GM23338 (cell line): ENCODE results near the gene RFXAP. TPM values are rescaled to one million over a fixed set of nuclear protein-coding genes. Genes with fewer than 3 reads are reported as not detected.

Source experiments
- ATAC-seq: fragments of 200-7000 bp; cut with Tn5 transposase; 3 replicates; pipeline ENCODE4 v1.9.1; 2020
- DNase-seq: peaks from one replicate; pipeline ENCODE4 v3.0.0-alpha.2; 2015; ENCODE audit warnings: low spot score
- H2AFZ ChIP-seq: fragments of 200-600 bp; sonication (generic); 2 replicates; pipeline ENCODE4 v1.8.0; 2016; ENCODE audit warnings: antibody characterized with exemption, mild to moderate bottlenecking, moderate library complexity
- H3F3A ChIP-seq: fragments of 200-600 bp; sonication (generic); replicated peaks from 2 replicates; pipeline ENCODE4 v1.8.0; 2017; ENCODE audit warnings: antibody characterized with exemption, mixed run types, low read depth
- H3K27ac ChIP-seq: fragments of 200-600 bp; sonication (generic); 2 replicates; pipeline ENCODE4 v1.6.1; 2016; ENCODE audit warnings: low read depth
- H3K27me3 ChIP-seq: fragments of 200-600 bp; sonication (generic); 2 replicates; pipeline ENCODE4 v1.8.0; 2016; ENCODE audit warnings: mild to moderate bottlenecking, mixed run types, moderate library complexity; ENCODE audit not compliant: insufficient read depth
- H3K36me3 ChIP-seq: fragments of 200-600 bp; sonication (generic); 2 replicates; pipeline ENCODE4 v1.8.0; 2016; ENCODE audit warnings: mild to moderate bottlenecking; ENCODE audit not compliant: insufficient read depth
- H3K4me1 ChIP-seq: fragments of 200-600 bp; sonication (generic); 2 replicates; pipeline ENCODE4 v1.8.0; 2016; ENCODE audit warnings: mild to moderate bottlenecking, moderate library complexity; ENCODE audit not compliant: insufficient read depth
- H3K4me2 ChIP-seq: fragments of 200-600 bp; sonication (generic); 2 replicates; pipeline ENCODE4 v1.7.1; 2017; ENCODE audit warnings: mixed run types
- H3K4me3 ChIP-seq: fragments of 200-600 bp; sonication (generic); 2 replicates; pipeline ENCODE4 v1.6.1; 2016; ENCODE audit warnings: mixed run types
- H3K79me2 ChIP-seq: fragments of 200-600 bp; sonication (generic); replicated peaks from 2 replicates; pipeline ENCODE4 v1.8.0; 2017; ENCODE audit warnings: mild to moderate bottlenecking; ENCODE audit not compliant: insufficient read depth
- H3K9me2 ChIP-seq: fragments of 200-600 bp; sonication (generic); 2 replicates; pipeline ENCODE4 v1.8.0; 2017; ENCODE audit not compliant: insufficient read depth
- H4K20me1 ChIP-seq: fragments of 200-600 bp; sonication (generic); replicated peaks from 2 replicates; pipeline ENCODE4 v1.8.0; 2017; ENCODE audit warnings: mild to moderate bottlenecking; ENCODE audit not compliant: insufficient read depth
- H3K27ac Mint-ChIP-seq: 2 replicates; pipeline ENCODE4 v1.8.0; 2020; ENCODE audit warnings: inconsistent platforms, mild to moderate bottlenecking, moderate library complexity, mixed read lengths
- H3K27me3 Mint-ChIP-seq: 3 replicates; pipeline ENCODE4 v1.8.0; 2022; ENCODE audit warnings: low read depth, mild to moderate bottlenecking, moderate library complexity, mixed read lengths, inconsistent platforms; ENCODE audit not compliant: insufficient read depth, poor library complexity
- H3K36me3 Mint-ChIP-seq: 3 replicates; pipeline ENCODE4 v1.8.0; 2021; ENCODE audit warnings: low read depth, mild to moderate bottlenecking, inconsistent platforms, moderate library complexity, mixed read lengths
- H3K4me1 Mint-ChIP-seq: 3 replicates; pipeline ENCODE4 v1.8.0; 2020; ENCODE audit warnings: mild to moderate bottlenecking, inconsistent platforms, mixed read lengths
- H3K4me3 Mint-ChIP-seq: 3 replicates; pipeline ENCODE4 v1.8.0; 2021; ENCODE audit warnings: moderate library complexity, mild to moderate bottlenecking, inconsistent platforms, mixed read lengths
- H3K9me3 Mint-ChIP-seq: 3 replicates; pipeline ENCODE4 v1.8.0; 2020; ENCODE audit warnings: moderate library complexity, mild to moderate bottlenecking, inconsistent platforms, mixed read lengths
- CREB1 ChIP-seq: fragments of 250-450 bp; sonication (Bioruptor Pico); IDR thresholded peaks from 2 replicates; pipeline ENCODE4 v1.5.0; 2020; ENCODE audit warnings: low read depth, mild to moderate bottlenecking, moderate library complexity
- EZH2phosphoT487 ChIP-seq: fragments of 200-600 bp; sonication (generic); IDR thresholded peaks from one replicate; pipeline ENCODE4 v1.8.1; 2018; ENCODE audit warnings: antibody characterized with exemption; ENCODE audit not compliant: unreplicated experiment
- JUNB ChIP-seq: IDR thresholded peaks from one replicate; pipeline ENCODE4 v1.6.1; 2016; ENCODE audit warnings: antibody characterized with exemption; ENCODE audit not compliant: unreplicated experiment
- REST ChIP-seq: IDR thresholded peaks from one replicate; pipeline ENCODE4 v1.6.1; 2018; ENCODE audit warnings: antibody characterized with exemption; ENCODE audit not compliant: unreplicated experiment
- STAT1 ChIP-seq: IDR thresholded peaks from one replicate; pipeline ENCODE4 v1.6.1; 2016; ENCODE audit warnings: antibody characterized with exemption; ENCODE audit not compliant: unreplicated experiment
- ZNF114 ChIP-seq: fragments of 250-450 bp; sonication (Bioruptor Pico); IDR thresholded peaks from 2 replicates; pipeline ENCODE4 v1.5.0; 2020; ENCODE audit warnings: mild to moderate bottlenecking, moderate library complexity
- ZNF331 ChIP-seq: fragments of 250-450 bp; sonication (Bioruptor Pico); IDR thresholded peaks from 2 replicates; pipeline ENCODE4 v1.5.0; 2020; ENCODE audit warnings: low read depth, mild to moderate bottlenecking, moderate library complexity
- polyA plus RNA-seq: library from polyadenylated mRNA; unstranded; fragments of >200 nt; fragmentation: Nextera tagmentation; extraction: Ambion mirVana; gene quantifications from 2 replicates; pipeline ENCODE4 v1.2.1, GENCODE V29; 2016
- total RNA-seq: library from RNA; depleted of rRNA; stranded (reverse); fragments of >200 nt; shearing (Covaris generic); gene quantifications from 2 replicates; pipeline ENCODE4 v1.2.3, GENCODE V29; 2014
- TF ChIP-seq, protein P1 (sequence below), 2 experiments: fragments of 200-600 bp in 1 of 2; sonication (generic) in 1 of 2; conservative IDR thresholded peaks; 2 replicates each; pipeline versions ENCODE4 v1.5.1 to v1.6.1; 2016 to 2017; ENCODE audit warnings: antibody characterized with exemption in 2 of 2, low read depth in 2 of 2, mild to moderate bottlenecking in 2 of 2, moderate library complexity in 1 of 2
- TF ChIP-seq, protein P2 (sequence below): IDR thresholded peaks from 2 replicates; pipeline ENCODE4 v1.6.1; 2016; ENCODE audit warnings: antibody characterized with exemption
- TF ChIP-seq, protein P3 (sequence below): fragments of 250-450 bp; sonication (Bioruptor Pico); IDR thresholded peaks from 2 replicates; pipeline ENCODE4 v1.5.0; 2020; ENCODE audit warnings: mild to moderate bottlenecking, moderate library complexity

Gene RFXAP
- total and polyA plus RNA-seq, 2 experiments from 2014 or later, result 6.3 to 8.5 TPM

DNA sequence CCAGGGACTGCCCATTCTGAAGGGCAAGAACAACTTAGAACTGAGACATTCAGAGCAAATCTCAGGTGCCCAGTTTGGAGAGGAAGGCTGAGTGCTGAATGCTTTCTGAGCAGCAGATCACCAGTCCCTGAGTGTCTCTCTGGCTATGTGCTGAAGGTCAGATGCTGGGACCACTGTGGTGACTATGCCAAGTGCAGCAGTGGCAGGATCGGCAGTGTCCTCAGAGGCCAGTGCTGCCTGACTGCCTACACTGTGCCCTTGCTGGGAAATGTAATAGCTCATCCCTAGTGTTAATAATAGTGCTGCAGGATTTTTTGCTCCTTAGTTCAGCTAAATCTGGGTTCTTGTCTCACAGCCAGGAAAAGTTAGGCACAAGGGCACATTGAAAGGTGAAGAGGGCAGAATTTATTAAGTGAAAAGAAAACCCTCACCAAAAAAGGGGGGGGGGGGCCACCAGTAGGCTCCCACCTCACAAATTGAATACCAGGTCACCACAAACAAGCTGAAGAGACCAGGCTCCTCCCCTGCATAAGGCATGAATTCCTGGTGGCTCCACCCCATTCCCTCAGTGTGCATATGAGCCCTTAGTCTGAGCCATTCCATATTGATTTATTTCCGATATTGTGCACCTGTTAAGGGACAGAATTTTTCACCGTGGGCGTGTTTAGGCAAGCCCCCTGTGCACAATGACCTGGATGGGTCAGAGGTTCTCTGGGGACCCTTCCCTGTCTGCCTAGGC is 18.5 kb downstream of the RFXAP start (continued):
- no peak for TF ChIP-seq JUNB
- no peak for TF ChIP-seq EZH2phosphoT487
- TF ChIP-seq, protein P1, sequence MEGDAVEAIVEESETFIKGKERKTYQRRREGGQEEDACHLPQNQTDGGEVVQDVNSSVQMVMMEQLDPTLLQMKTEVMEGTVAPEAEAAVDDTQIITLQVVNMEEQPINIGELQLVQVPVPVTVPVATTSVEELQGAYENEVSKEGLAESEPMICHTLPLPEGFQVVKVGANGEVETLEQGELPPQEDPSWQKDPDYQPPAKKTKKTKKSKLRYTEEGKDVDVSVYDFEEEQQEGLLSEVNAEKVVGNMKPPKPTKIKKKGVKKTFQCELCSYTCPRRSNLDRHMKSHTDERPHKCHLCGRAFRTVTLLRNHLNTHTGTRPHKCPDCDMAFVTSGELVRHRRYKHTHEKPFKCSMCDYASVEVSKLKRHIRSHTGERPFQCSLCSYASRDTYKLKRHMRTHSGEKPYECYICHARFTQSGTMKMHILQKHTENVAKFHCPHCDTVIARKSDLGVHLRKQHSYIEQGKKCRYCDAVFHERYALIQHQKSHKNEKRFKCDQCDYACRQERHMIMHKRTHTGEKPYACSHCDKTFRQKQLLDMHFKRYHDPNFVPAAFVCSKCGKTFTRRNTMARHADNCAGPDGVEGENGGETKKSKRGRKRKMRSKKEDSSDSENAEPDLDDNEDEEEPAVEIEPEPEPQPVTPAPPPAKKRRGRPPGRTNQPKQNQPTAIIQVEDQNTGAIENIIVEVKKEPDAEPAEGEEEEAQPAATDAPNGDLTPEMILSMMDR (conservative IDR thresholded peaks at IDR 0.05; ENCODE audit: low read depth in 2 of 2), result no peak

- Histone ChIP-seq H4K20me1 (no peaks in the 10 kb centered on the region), H3K4me1 (0 out of 2 replicates have a peak, but pooled peaks cover 7% of the 10 kb centered on the region), H3K27me3 (no peaks in the 10 kb centered on the region), H3F3A (no peaks in the 10 kb centered on the region), H3K4me3 (no peak overlapping the region), H3K79me2 (no peaks in the 10 kb centered on the region), H3K27ac (no peak overlapping the region), H3K36me3 (no peaks in the 10 kb centered on the region), H3K4me2 (no peak overlapping the region), H2AFZ (no peak overlapping the region), H3K9me2 (no peaks in the 10 kb centered on the region)
- Mint-ChIP-seq H3K36me3 (no peaks in the 10 kb centered on the region), H3K9me3 (no peaks in the 10 kb centered on the region), H3K27ac (no peak overlapping the region), H3K4me1 (peaks cover 21% of the 10 kb centered on the region), H3K27me3 (no peaks in the 10 kb centered on the region), H3K4me3 (no peak overlapping the region)
- DNase-seq, result no peak
- no peak for ATAC-seq
- TF ChIP-seq STAT1 (no peak), CREB1 (no peak), ZNF331 (CRISPR knock-in tag) (no peak), ZNF114 (CRISPR knock-in tag) (no peak), EZH2phosphoT487 (no peak), REST (no peak)
- TF ChIP-seq, protein P2, sequence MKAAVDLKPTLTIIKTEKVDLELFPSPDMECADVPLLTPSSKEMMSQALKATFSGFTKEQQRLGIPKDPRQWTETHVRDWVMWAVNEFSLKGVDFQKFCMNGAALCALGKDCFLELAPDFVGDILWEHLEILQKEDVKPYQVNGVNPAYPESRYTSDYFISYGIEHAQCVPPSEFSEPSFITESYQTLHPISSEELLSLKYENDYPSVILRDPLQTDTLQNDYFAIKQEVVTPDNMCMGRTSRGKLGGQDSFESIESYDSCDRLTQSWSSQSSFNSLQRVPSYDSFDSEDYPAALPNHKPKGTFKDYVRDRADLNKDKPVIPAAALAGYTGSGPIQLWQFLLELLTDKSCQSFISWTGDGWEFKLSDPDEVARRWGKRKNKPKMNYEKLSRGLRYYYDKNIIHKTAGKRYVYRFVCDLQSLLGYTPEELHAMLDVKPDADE, result no peak
- TF ChIP-seq, protein P3, sequence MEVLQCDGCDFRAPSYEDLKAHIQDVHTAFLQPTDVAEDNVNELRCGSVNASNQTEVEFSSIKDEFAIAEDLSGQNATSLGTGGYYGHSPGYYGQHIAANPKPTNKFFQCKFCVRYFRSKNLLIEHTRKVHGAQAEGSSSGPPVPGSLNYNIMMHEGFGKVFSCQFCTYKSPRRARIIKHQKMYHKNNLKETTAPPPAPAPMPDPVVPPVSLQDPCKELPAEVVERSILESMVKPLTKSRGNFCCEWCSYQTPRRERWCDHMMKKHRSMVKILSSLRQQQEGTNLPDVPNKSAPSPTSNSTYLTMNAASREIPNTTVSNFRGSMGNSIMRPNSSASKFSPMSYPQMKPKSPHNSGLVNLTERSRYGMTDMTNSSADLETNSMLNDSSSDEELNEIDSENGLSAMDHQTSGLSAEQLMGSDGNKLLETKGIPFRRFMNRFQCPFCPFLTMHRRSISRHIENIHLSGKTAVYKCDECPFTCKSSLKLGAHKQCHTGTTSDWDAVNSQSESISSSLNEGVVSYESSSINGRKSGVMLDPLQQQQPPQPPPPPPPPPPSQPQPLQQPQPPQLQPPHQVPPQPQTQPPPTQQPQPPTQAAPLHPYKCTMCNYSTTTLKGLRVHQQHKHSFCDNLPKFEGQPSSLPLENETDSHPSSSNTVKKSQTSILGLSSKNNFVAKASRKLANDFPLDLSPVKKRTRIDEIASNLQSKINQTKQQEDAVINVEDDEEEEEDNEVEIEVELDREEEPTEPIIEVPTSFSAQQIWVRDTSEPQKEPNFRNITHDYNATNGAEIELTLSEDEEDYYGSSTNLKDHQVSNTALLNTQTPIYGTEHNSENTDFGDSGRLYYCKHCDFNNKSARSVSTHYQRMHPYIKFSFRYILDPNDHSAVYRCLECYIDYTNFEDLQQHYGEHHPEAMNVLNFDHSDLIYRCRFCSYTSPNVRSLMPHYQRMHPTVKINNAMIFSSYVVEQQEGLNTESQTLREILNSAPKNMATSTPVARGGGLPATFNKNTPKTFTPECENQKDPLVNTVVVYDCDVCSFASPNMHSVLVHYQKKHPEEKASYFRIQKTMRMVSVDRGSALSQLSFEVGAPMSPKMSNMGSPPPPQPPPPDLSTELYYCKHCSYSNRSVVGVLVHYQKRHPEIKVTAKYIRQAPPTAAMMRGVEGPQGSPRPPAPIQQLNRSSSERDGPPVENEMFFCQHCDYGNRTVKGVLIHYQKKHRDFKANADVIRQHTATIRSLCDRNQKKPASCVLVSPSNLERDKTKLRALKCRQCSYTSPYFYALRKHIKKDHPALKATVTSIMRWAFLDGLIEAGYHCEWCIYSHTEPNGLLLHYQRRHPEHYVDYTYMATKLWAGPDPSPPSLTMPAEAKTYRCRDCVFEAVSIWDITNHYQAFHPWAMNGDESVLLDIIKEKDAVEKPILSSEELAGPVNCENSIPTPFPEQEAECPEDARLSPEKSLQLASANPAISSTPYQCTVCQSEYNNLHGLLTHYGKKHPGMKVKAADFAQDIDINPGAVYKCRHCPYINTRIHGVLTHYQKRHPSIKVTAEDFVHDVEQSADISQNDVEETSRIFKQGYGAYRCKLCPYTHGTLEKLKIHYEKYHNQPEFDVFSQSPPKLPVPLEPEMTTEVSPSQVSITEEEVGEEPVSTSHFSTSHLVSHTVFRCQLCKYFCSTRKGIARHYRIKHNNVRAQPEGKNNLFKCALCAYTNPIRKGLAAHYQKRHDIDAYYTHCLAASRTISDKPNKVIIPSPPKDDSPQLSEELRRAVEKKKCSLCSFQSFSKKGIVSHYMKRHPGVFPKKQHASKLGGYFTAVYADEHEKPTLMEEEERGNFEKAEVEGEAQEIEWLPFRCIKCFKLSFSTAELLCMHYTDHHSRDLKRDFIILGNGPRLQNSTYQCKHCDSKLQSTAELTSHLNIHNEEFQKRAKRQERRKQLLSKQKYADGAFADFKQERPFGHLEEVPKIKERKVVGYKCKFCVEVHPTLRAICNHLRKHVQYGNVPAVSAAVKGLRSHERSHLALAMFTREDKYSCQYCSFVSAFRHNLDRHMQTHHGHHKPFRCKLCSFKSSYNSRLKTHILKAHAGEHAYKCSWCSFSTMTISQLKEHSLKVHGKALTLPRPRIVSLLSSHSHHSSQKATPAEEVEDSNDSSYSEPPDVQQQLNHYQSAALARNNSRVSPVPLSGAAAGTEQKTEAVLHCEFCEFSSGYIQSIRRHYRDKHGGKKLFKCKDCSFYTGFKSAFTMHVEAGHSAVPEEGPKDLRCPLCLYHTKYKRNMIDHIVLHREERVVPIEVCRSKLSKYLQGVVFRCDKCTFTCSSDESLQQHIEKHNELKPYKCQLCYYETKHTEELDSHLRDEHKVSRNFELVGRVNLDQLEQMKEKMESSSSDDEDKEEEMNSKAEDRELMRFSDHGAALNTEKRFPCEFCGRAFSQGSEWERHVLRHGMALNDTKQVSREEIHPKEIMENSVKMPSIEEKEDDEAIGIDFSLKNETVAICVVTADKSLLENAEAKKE (CRISPR knock-in tag), result no peak
These were observed 20.3 kb downstream of the RFXAP start for GRCh38 chr13:36839281-36839680.
